Stimulated activated CD8-positive, alpha-beta memory T cell treated with anti-CD3 and anti-CD28 coated beads, Interleukin-7, amount 100 ng/mL, for 48 hours (primary cell): Measurements from ENCODE around the gene L1CAM.

Experiments
- DNase-seq, 2 donors: peaks; one replicate each; pipeline ENCODE4 v3.0.0-alpha.2; 2020; ENCODE audit warnings: low read depth in 1 of 2; ENCODE audit errors: extremely low read depth in 1 of 2

The L1CAM gene

GRCh38 chrX:153866302-153867019 is 19.5 kb downstream of the L1CAM start:
- no peak for DNase-seq

GRCh38 chrX:153865685-153866084 is 20.3 kb downstream of the L1CAM start:
- DNase-seq: no peak

- no peak for DNase-seq
Observed at GRCh38 chrX:153865321-153865580, 20.7 kb downstream of the L1CAM start.

- DNase-seq: no peak
Observed at GRCh38 chrX:153864561-153865320, 21.2 kb downstream of the L1CAM start.

- no peak for DNase-seq
Observed at GRCh38 chrX:153864101-153864500, 21.9 kb downstream of the L1CAM start.

GRCh38 chrX:153863251-153863991 is 22.6 kb downstream of the L1CAM start:
- no peak for DNase-seq

- DNase-seq: no peak
Observed at GRCh38 chrX:153862369-153863250, 23.4 kb downstream of the L1CAM start.

GRCh38 chrX:153861733-153862310 is 24.2 kb downstream of the L1CAM start:
- no peak for DNase-seq

GRCh38 chrX:153861151-153861550 is 24.8 kb downstream of the L1CAM start:
- no peak for DNase-seq

- no peak for DNase-seq
Observed at GRCh38 chrX:153857348-153857903, 28.5 kb downstream of the L1CAM start.

GRCh38 chrX:153854702-153855101 is 31.3 kb downstream of the L1CAM start:
- DNase-seq: no peak

- no peak for DNase-seq
Observed at GRCh38 chrX:153853902-153854267, 32.1 kb downstream of the L1CAM start.

- DNase-seq: no peak
Observed at GRCh38 chrX:153853180-153853901, 32.6 kb downstream of the L1CAM start.

GRCh38 chrX:153851981-153852380 is 34.0 kb downstream of the L1CAM start:
- no peak for DNase-seq

GRCh38 chrX:153848325-153848724 is 37.6 kb downstream of the L1CAM start:
- DNase-seq: no peak

- DNase-seq: no peak
Observed at GRCh38 chrX:153845842-153846241, 40.1 kb downstream of the L1CAM start.

- DNase-seq: no peak
Observed at GRCh38 chrX:153845195-153845594, 40.8 kb downstream of the L1CAM start.

GRCh38 chrX:153844509-153845082 is 41.4 kb downstream of the L1CAM start:
- no peak for DNase-seq

- DNase-seq: no peak
Observed at GRCh38 chrX:153836921-153837320, 49.1 kb downstream of the L1CAM start.
